ENCODE measurements around the gene CDKL2. TPM values are rescaled to one million over a fixed set of nuclear protein-coding genes. Genes with fewer than 3 reads are reported as not detected.

CDKL2 gene
- total RNA-seq, result under 0.01 and 1.1 TPM in 2 replicates

GRCh38 chr4:75630174-75630936 lies at the start of gene CDKL2:
Gene CDKL2 (minus strand): TSS chr4:75630528. CDS start chr4:75625988, 4,540 bp downstream.

GRCh38 chr4:75673027-75673958 lies 43.0 kb upstream of the CDKL2 start, which contains the start of gene G3BP2:
Gene G3BP2 (minus strand): TSS chr4:75673411. CDS start chr4:75662025, 11,386 bp downstream.

GRCh38 chr4:75555294-75556164 lies 74.8 kb downstream of the CDKL2 start, which contains the start of gene ODAPH:
Gene ODAPH (plus strand): TSS chr4:75556066. CDS start chr4:75556083, 17 bp downstream.

Other genes with a start within 250 kb of the CDKL2 start
- gene RCHY1, start 116.1 kb downstream of the CDKL2 start, total RNA-seq, result 27.6 and 35.1 TPM in 2 replicates
- 11.3 and 15.2 TPM in 2 replicates for gene THAP6, start 116.1 kb downstream of the CDKL2 start, total RNA-seq
- not detected in 2 replicates for gene ODAPH, start 74.5 kb downstream of the CDKL2 start, total RNA-seq
- 288 and 293 TPM in 2 replicates for gene G3BP2, start 42.9 kb upstream of the CDKL2 start, total RNA-seq
- gene USO1, start 94.0 kb upstream of the CDKL2 start, total RNA-seq, result 154 and 191 TPM in 2 replicates